ENCODE data around the gene ST8SIA6. TPM values are rescaled to one million over a fixed set of nuclear protein-coding genes. Genes with fewer than 3 reads are reported as not detected.

The ST8SIA6 gene
- total and polyA plus RNA-seq, 9 of the 15 experiments (the other 6 are each of a cell fraction or from before 2014, with no cell fraction given) = 0.69 to 6.7 (median 5.0) TPM

- no peak for TF ChIP-seq ZNF384 (IDR thresholded peaks at IDR 0.05; ENCODE audit: low read depth, low read length)
- peak; percentile 27; the same call in 1 of the 2 replicates for TF ChIP-seq ZNF316 (IDR thresholded peaks at IDR 0.05)
- peak; percentile 68; the same call in 1 of the 2 replicates for TF ChIP-seq ZNF134 (CRISPR knock-in tag; conservative IDR thresholded peaks at IDR 0.05)
- peak; percentile 93 for TF ChIP-seq MEIS2 (IDR thresholded peaks at IDR 0.05; ENCODE audit: partially characterized antibody)
- peak; percentile 49; the same call in 1 of the 2 replicates for TF ChIP-seq TAF7 (tag; IDR thresholded peaks at IDR 0.05)
- TF ChIP-seq ZNF583 (CRISPR knock-in tag; IDR thresholded peaks at IDR 0.05) = peak; percentile 96
- peak; percentile 69 to 71; a peak in 2 of 4 replicates for TF ChIP-seq ARNT (IDR thresholded peaks at IDR 0.05)
- peak; percentile 57; the same call in 1 of the 2 replicates for TF ChIP-seq SMAD3 (CRISPR knock-in tag; conservative IDR thresholded peaks at IDR 0.05)
- TF ChIP-seq TFAP4 (CRISPR knock-in tag; IDR thresholded peaks at IDR 0.05; ENCODE audit: borderline replicate concordance) = peak; percentile 48; the same call in 1 of the 2 replicates
- TF ChIP-seq PHTF2 (CRISPR knock-in tag; IDR thresholded peaks at IDR 0.05) = peak; percentile 61; the same call in 1 of the 2 replicates
- TF ChIP-seq TEAD4 (IDR thresholded peaks at IDR 0.05; ENCODE audit: low read length) = peak; percentile 92
- TF ChIP-seq TEAD4 (CRISPR knock-in tag; IDR thresholded peaks at IDR 0.05; ENCODE audit: borderline replicate concordance) = no peak
- peak; percentile 82 for TF ChIP-seq SMARCA4 (IDR thresholded peaks at IDR 0.05)
- TF ChIP-seq ZNF699 (CRISPR knock-in tag; IDR thresholded peaks at IDR 0.05; ENCODE audit: insufficient replicate concordance) = no peak
- TF ChIP-seq ZNF184 (CRISPR knock-in tag; IDR thresholded peaks at IDR 0.05) = no peak
- TF ChIP-seq DIDO1 (tag; IDR thresholded peaks at IDR 0.05; ENCODE audit: low read depth) = 0 out of 2 replicates have a peak, but pooled peaks have one; percentile 56
- TF ChIP-seq HDAC2 (IDR thresholded peaks at IDR 0.05) = peak; percentile 82
- 0 out of 2 replicates have a peak, but pooled peaks have one; percentile 42 for TF ChIP-seq NR2C1 (IDR thresholded peaks at IDR 0.05)
- TF ChIP-seq NR2C1 (tag; IDR thresholded peaks at IDR 0.05) = peak; percentile 82
- TF ChIP-seq ZFP1 (CRISPR knock-in tag; IDR thresholded peaks at IDR 0.05) = no peak; the same call in 1 of the 2 replicates
- TF ChIP-seq FOXP1 (CRISPR knock-in tag; IDR thresholded peaks at IDR 0.05) = 0 out of 2 replicates have a peak, but pooled peaks have one; percentile 54
- no peak for TF ChIP-seq SRSF7 (optimal IDR thresholded peaks at IDR 0.05; ENCODE audit: low read depth, low read length)
- TF ChIP-seq TOE1 (IDR thresholded peaks at IDR 0.05; ENCODE audit: borderline replicate concordance) = no peak
- TF ChIP-seq TOE1 (CRISPR knock-in tag; IDR thresholded peaks at IDR 0.05; ENCODE audit: borderline replicate concordance, low read depth) = no peak
- TF ChIP-seq EHMT2 (IDR thresholded peaks at IDR 0.05) = peak; percentile 71; the same call in 1 of the 2 replicates
- peak; percentile 37 for TF ChIP-seq EP400 (IDR thresholded peaks at IDR 0.05)
- TF ChIP-seq ZNF280A (IDR thresholded peaks at IDR 0.05; ENCODE audit: low read depth, partially characterized antibody) = no peak
- peak in 1 of 2 experiments; percentile 88; a peak in 2 of 4 replicates for TF ChIP-seq HDAC1 (IDR thresholded peaks at IDR 0.05)
- TF ChIP-seq BCL6 (CRISPR knock-in tag; IDR thresholded peaks at IDR 0.05) = peak; percentile 82
- no peak for TF ChIP-seq ZNF239 (CRISPR knock-in tag; IDR thresholded peaks at IDR 0.05)
- peak; percentile 91 for TF ChIP-seq MEF2D (tag; conservative IDR thresholded peaks at IDR 0.05; ENCODE audit: low read depth)
These were observed 25.9 kb downstream of the ST8SIA6 start (continued) for GRCh38 chr10:17428351-17429097.

Data from K562 (cell line).